Superior temporal gyrus (tissue), 1 donor: ENCODE measurements around the gene PYCARD.
"Not testable (repeated sequence)": the region's sequence is repeated elsewhere in the genome, so short reads cannot be mapped to it uniquely, and the experiment has no call there.

Experiments
- DNase-seq: peaks from one replicate; pipeline ENCODE4 v3.0.0-alpha.2; 2016; ENCODE audit errors: extremely low spot score

PYCARD gene

DNA sequence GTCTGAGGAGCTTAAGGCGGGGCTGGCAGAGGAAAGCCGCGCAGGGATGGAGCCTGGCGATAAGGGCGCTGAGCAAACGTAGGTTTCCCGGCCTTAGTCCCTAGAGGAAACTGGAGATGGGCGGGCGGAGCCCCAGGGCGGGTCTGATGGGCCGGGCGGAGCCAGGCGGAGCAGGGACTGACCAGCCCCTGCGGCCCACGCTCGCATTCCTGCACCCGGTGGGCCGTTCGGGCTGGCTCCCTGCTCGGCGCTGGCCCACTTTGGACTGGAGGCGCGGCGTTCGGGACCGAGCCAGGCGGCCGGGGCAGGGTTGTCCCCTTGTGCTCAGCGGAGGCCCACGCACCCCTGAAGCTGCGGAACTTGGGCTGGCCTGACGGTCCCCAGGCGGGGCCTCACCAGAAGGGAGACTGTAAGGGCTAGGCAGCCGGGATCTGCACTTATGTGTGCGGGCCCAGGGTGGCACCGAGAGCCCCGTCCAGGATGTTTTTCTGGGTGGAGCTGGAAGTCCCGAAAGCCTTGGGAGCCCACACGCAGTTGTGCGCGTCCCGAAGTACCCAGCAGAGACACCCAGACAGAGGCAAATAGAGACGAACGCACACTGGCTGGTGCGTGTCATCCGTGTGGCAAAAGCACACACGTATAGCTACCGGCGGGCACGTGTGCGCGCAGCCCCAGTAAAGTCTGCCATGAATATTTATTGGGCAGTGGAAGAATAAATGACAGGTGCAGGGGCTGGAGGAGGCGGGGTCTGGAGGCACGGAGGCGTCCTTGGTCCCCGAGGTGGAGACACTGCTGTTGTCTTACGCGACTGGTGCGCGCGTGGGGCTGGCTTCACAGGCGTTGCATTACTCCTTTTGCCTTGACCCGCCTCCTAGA lies 13.0 kb upstream of the PYCARD start:
- DNase-seq = no peak

DNA sequence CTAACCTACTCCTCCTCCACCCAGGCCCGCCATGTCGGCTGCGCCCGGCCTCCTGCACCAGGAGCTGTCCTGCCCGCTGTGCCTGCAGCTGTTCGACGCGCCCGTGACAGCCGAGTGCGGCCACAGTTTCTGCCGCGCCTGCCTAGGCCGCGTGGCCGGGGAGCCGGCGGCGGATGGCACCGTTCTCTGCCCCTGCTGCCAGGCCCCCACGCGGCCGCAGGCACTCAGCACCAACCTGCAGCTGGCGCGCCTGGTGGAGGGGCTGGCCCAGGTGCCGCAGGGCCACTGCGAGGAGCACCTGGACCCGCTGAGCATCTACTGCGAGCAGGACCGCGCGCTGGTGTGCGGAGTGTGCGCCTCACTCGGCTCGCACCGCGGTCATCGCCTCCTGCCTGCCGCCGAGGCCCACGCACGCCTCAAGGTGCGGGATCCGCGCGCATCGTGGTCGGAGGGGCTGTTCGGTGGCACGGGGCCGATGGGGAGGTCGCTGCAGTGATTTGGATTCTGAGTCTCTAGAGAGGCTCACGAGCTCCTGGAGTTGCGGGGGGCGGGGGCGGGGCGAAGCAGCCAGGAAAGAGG lies 12.2 kb upstream of the PYCARD start:
- DNase-seq = no peak

DNA sequence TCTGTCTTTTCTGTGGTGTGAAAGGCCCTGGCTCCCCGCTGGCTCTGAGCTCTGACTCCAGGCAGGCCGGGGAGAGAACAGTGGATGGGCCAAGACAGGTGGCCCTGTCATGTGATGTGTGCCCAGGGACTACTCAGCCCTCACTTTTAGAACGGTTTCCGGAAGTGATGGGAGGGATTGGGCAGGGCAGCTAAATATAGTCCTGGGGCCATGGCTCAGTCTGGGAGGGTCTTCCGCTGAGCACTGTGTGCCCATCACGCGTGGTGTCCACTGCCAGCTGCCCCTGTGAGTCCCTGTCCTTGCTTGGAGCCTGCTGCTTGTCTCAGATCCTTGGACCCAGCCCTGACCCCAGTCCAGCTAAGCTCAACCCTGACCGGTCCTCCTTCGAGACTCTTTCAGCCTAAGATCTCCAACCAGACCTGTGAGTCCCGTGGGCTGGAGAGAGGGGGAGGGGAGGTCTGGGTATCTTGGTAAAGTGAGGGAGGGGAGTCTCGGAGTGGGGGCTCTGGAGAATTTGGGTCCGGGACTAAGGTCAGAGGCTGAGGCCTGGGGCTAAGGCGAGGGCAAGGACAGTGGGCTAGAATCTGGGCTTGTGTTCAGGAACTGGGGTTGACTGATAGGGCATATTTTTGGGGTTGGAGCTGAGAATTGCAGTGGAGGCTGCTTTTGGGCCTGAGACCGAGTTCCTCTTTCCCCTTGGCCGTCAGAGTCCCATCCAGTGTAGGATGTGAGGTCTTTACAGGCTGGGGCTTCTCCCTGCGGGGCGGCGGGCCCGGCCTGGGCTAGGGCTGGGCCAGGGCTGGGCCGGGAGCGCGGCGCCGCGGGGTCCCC lies 11.5 kb upstream of the PYCARD start, which contains the start of gene TRIM72:
Gene TRIM72, plus strand, starts transcription at position 243 of the 831 bp plus-strand sequence. CDS start 620 bp downstream, outside the sequence.
- DNase-seq = no peak

DNA sequence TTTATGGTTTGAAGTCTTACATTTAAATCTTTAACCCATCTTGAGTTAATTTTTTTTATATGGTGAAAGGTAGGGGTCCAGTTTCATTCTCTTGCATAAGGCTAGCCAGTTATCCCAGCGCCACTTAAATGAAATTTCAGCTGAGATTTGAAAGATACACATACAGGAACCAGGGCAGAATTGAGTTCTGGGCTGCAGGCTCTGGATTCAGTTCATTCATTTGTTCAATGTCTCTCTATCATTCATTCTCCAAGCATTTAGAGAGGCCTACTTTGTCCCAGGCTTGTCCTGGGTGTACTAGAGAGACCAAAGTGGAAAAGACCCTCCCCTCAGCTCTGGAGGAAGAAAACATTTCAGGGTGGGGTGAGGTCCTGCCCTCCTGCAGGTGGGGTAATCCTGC lies 10.8 kb upstream of the PYCARD start:
- DNase-seq = no peak

DNA sequence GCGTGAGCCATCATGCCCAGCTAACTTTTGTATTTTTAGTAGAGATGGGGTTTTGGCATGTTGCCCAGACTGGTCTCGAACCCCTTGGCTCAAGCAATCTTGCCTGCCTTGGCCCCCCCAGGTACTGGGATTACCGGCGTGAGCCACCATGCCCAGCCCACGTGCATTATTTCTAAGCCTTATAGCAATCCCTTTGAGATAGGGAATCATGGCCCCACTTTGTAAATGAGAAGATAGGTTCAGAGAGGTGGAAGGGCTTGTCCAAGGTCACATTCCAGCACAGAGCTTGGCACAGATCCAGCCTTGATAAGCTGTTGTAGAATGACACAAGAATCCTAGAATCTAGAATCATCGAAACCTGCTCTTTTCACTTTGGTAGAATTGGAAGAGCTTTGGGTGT lies 4.2 kb upstream of the PYCARD start:
- no peak for DNase-seq

DNA sequence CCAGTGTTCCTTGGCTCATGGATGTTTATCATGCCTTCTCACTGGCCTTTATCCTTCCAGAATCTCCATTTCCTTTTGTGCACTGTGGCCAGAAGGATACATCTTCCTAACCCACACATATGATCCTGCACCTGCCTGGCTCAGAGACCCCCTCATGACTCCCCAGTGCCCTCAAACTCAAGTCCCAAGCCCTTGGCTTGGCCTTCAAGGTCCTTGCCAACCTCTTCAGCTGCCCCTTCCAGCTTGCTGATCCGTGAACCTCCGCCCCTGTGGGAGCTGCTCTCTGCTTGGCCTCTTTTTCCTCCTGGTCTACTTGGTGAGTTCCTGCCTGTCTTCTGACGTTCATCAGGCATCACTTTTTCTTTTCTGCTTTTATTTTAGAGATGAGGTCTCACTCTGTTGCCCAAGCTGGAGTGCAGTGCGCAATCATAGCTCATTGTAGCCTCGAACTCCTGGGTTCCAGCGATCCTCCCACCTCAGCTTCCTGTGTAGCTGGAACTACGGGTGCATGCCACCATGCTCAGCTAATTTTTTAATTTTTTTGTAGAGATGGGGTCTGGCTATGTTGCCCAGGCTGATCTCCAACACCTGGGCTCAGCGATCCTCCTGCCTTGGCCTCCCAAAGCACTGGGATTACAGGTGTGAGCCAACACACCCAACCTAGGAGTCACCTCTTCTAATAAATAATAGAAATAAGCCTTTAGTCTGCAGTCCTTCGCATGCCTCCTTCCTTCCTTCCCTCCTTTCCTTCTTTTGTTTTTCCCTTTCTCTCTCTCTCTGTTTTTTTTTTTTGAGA lies 2.5 kb upstream of the PYCARD start:
- no peak for DNase-seq

DNA sequence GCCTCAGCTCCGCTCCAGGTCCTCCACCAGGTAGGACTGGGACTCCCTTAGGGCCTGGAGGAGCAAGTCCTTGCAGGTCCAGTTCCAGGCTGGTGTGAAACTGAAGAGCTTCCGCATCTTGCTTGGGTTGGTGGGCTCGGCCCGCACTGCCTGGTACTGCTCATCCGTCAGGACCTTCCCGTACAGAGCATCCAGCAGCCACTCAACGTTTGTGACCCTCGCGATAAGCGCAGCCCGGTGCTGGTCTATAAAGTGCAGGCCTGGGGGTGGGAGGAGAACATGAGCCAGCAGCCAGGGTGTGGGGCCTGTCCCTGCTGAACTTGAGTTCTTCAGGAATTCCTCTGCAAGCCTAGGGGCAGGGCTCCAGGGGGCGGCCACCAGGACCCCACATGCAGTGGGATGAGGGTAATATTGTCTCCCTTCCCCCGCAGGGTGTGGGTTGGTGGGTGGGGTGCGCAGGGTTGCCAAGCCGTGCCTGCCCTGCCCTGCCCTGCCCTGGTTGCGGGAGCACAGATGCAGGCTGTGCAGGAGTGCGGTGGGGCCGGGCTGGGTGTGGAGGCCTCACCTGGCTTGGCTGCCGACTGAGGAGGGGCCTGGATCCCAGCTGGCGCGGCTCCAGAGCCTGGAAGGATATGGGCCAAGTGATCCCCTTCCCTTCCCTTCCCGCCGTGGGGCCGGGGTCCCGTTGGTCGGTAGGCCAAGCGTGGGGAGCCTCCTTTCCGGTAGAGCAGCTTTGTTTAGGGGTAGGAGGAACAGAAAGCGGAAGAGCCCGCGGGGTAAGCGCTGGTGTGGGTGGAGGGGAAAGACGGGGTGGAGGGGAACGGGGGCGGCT lies 762 bp downstream of the PYCARD start:
- no peak for DNase-seq

DNA sequence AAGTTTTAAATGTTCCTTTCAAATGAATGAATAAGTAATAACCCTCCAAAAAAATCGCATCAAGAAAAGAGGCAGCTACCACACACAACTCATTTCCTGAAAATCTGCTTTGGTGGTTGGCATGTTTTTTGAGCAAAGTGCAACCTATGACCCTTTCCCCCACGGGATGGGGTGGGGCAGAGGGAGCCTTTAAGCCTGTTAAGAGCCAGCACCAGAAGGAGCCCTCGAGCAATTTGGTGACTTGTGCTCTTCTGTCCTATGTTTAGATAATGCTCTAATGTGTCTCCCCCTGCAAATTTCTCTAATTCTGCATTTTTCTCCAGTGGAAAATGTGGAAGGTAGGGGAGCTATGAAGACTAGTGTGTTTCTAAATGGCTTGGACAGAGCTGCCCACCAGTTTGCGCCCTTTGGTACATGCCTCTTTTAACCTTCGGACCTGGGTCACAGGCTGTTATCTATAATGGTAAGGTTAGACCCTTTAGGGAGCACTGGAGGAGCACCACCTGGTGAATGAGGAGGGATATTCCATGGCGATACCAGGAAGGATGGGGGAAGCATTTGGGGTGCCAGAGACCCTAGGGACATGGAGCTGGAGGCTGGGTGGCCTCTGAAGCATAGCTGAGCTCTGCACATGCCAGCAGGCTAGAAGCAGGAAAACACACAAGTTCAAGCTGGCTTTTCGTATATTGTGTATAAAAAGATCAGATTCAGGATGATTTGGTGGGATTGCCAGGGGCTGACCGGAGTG lies 1.6 kb downstream of the PYCARD start:
- no peak for DNase-seq

DNA sequence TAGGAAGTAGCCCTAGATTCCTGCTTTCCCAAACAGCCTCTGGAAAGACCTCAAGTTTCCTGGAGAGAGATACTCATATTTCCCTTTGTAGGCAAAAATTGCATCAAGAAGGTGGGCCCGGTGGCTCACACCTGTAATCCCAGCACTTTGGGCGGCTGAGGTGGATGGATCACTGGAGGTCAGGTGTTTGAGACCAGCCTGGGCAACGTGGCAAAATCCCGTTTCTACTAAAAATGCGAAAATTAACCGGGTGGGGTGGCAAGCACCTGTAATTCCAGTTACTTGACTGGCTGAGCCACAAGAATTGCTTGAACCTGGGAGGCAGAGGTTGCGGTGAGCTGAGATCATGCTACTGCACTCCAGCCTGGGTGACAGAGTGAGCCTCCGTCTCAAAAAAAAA lies 2.4 kb downstream of the PYCARD start:
- not testable (repeated sequence) for DNase-seq

DNA sequence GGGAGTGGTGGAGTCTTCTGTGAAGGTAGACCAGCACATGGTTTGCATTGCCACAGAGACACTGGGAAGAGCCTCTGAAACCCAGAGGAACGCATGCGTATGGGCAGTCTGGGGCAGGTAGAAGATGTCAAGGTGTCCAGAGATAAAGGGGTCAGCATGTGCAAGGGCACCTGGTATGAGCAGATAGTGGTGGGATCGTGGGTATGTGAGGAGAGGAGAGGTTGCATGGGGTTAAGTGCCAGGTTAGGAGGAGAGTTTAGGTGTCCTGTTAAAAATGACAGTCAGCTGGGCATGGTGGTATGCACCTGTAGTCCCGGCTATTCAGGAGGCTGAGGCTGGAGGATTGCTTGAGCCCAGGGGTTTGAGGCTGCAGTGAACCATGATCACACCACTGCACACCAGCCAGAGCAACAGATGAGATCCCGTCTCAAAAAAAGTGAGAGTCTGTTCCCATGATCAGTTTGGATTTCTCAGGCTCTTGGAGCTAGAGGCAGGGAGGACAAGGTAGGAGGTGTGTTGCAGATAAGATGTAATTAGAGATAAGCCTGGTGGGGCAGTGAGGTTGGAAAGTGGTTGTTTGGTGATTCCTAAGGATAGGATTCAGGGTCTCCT lies 3.0 kb downstream of the PYCARD start:
- DNase-seq = no peak

DNA sequence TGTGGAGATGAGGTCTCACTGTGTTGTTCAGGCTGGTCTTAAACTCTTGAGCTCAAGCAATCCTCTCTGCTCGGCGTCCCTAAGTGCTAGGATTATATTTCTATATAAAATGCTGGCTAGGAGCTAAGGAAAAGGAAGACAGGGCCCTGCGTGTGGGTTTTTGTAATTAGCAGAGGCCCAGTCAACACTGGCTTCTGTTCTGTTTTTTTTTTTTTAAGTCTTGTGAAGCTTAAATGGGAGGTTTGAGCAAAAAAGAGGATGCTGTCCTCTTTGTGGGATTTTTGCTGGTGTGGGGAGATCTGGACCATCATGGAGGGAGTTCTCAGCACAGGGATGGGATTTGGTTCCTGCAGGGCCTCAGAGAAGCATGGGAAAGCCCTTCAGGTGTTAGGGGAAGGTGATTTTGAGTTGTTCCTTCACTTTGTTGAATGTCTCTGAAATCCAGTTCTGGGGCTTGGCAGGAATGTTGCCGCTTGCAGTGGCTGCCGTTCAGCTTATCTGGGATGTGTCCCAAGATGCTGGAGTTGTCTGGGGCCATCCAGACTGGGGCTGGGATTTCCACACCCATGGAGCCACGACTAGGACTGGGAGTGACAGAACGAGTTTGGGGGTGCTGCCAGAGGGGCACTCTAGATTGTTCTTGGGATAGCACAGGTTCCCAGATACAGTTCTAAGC lies 4.2 kb downstream of the PYCARD start:
- no peak for DNase-seq

DNA sequence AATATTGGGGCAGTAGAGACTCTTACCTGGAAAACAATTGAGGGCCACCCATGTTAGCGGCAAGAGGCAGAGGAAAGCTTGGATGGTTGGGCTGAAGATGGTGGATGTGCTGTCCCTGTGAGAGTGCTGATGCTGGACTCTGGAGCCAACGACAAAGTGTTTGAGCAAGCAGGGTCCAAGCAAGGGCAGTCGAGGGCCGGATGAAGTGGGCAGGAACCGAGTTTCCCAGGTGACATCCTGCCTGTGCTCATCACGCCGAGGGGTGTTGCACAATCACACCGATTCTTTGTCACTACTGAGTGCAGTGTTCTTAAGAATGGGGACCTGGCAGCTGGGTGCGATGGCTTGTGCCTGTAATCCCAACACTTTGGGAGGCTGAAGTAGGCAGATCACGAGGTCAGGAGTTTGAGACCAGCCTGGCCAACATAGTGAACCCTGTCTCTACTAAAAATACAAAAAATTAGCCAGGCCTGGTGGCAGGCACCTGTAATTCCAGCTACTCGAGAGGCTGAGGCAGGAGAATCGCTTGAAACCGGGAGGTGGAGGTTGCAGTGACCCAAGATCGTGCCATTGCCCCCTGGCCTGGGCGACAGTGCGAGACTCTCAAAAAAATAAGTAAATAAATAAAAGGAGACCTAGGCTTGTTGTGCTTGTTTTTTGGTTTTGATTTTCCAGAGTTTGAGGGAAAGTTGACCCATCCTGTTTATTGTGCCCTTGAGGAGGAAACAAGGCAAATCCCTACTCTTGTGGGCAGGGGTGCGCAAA lies 6.1 kb downstream of the PYCARD start:
- DNase-seq = no peak

DNA sequence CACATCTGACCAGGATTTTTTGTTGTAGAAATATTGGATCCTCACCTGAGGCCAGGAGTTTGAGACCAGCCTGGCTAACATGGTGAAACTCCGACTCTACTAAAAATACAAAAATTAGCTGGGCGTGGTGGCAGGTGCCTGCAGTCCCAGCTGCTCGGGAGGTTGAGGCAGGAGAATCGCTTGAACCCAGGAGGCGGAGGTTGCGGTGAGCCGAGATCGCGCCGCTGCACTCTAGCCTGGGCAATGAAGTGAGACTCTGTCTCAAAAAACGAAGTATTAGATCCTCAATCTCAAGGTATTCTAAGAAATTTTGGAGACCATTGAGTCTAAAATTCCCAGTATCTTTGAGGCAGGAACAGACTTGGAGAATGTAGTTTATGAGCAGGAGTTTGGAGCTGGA lies 6.7 kb downstream of the PYCARD start:
- not testable (repeated sequence) for DNase-seq

DNA sequence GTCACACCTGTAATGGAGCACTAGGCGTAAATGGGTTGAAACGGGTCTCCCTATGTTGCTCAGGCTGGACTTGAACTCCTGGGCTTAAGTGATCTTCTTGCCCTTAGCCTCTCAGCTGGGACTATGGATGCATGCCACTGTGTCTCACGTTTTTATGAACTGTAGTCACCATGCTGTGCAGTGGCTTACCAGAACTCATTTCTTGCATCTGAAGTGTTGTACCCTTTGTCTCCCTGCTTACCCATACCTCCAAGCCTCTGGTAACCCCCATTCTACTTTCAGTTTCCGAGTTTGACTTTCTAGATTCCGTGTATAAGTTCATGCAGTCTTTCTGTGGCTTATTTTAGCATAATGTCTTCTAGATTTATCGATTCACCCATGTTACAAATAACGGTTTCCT lies 7.7 kb downstream of the PYCARD start:
- DNase-seq = no peak

DNA sequence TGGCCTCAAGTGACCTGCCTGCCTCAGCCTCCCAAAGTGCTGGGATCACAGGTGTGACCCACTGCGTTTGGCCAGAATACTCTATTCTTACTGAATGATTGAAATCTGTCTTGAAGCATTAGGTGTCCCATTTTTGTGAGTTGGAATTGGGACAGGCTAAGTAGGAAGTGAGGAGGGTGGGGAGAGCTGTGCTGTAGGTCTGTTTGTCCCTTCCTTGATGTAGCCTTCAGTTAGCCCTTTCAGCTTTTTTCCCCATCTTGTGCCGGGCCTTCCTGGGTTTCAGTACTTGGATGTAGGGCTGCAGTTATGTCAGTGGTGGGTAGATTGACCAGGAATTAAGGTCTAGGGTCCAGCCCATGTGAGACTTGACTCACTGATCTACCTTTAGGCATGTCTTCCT lies 8.7 kb downstream of the PYCARD start:
- no peak for DNase-seq

DNA sequence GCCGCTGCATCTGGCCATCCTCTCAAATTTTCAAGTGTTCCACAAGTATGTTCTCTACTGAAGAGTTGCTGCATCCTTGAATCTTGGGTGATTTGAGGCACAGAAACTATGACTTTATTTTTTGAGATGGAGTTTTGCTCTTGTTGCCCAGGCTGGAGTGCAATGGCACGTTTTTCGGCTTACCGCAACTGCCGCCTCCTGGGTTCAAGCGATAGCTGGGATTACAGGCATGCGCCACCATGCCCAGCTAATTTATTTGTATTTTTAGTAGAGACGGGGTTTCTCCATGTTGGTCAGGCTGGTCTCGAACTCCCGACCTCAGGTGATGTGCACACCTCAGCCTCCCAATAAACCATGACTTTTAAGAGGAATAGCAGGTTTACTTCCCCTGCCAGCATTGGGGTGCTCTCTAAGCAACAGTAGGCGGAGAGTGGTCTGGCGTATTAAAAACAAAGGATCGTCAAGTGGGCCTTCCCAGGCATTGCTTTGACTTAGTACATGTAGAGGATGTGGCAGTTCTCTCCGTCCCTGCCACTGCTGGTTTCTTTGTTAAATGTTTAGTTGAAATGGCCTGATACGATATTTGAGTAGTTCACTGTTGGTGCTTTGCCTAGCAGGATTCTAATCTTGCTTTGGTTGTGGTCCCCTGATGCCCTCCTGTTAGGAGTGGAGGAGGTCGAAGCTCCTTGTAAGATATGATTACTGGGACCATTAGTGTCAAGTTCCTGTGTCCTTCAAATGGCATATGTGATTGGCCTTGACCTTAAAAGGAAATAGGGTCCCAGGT lies 9.5 kb downstream of the PYCARD start:
- no peak for DNase-seq

DNA sequence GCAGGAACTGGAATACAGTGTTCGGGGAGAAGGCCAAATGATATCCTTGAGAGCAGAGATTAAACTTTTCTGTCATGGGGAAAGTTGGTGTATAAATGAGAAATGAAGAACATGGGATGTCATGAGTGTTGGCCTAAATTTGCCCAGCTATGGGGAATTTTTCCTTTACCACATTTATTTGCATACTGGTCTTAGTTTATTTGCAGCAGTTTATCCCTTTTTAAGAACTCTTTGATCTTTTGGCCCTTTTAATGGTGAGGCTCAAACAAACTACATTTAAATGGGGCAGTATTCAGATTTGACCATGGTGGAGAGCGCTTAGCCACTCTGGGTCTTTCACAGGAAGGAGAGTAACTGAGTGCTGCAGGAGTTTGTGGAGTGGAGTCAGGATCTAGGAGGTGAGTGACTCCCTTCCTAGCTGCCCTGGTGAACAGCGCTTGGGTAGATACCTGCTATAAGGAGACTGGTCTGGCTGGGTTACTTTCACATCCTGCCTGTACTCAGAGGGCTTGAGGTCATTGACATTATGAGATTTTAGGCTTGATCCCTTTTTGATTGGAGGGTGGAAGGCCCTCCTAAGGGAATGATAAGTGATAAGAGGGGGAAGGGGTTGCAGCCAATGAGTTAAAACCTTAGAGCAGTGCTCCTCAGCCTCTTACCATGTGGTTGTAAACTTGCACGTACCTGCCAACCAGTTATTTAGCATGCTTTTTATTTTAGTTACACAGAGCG lies 10.7 kb downstream of the PYCARD start:
- DNase-seq = no peak
